HepG2 (cell line): Measurements from ENCODE around the gene PTPRQ. TPM values are rescaled to one million over a fixed set of nuclear protein-coding genes. Genes with fewer than 3 reads are reported as not detected.

ENCODE experiments used
- ATAC-seq: fragments of 200-7000 bp; cut with Tn5 transposase; 3 replicates; pipeline ENCODE4 v1.9.1; 2020; ENCODE audit warnings: mild to moderate bottlenecking, moderate library complexity
- BruUV-seq: library from RNA; stranded (reverse); fragments of 400-500 nt; replicated peaks from 2 replicates; lab custom pipeline; 2021; lab: Mats Ljungman, UMichigan
- CTCF ChIA-PET: fragments of 300-600 bp; formaldehyde crosslinking; extraction: SDS; loops from one replicate; lab custom pipeline; 2021; ENCODE audit warnings: low total read pairs, inconsistent platforms, low intra/inter-chr PET ratio; lab: Yijun Ruan, JAX
- POLR2A ChIA-PET: fragments of 350-600 bp; sonication (Branson Sonifier 250); formaldehyde crosslinking; loops from one replicate; lab custom pipeline; 2020; ENCODE audit warnings: antibody characterized with exemption, inconsistent platforms; lab: Yijun Ruan, JAX
- DNase-seq: peaks from one replicate; pipeline ENCODE4 v3.0.0-alpha.2; 2015; ENCODE audit warnings: low spot score
- FAIRE-seq: peaks from 3 replicates; lab custom pipeline; 2011; peaks lifted over from hg19 to GRCh38; lab: Jason Lieb, UNC
- H2AFZ ChIP-seq: one replicate; pipeline ENCODE4 v1.6.1; 2011; ENCODE audit warnings: low read length, inconsistent platforms
- H3K27ac ChIP-seq: fragments of 300-600 bp; 3 replicates; pipeline ENCODE4 v1.8.0; 2011; ENCODE audit warnings: mixed run types, mild to moderate bottlenecking, mixed read lengths, low read length, inconsistent platforms; ENCODE audit not compliant: insufficient read depth; ENCODE audit errors: extremely low read length
- H3K27me3 ChIP-seq, 2 experiments: fragments of 200-600 bp in 1 of 2; 2 replicates in 1 of 2; 3 replicates in 1 of 2; pipeline versions ENCODE4 v1.6.0 to v1.8.0; 2011; ENCODE audit warnings: low read length in 2 of 2, mild to moderate bottlenecking in 2 of 2, moderate library complexity in 2 of 2, inconsistent platforms in 1 of 2; ENCODE audit not compliant: insufficient read depth in 2 of 2, control insufficient read depth in 1 of 2
- H3K36me3 ChIP-seq, 2 experiments: fragments of 200-600 bp in 1 of 2; replicated peaks in 1 of 2; 2 replicates in 1 of 2; 3 replicates in 1 of 2; pipeline versions ENCODE4 v1.5.1 to v1.8.0; 2011; ENCODE audit warnings: low read length in 2 of 2, inconsistent platforms in 1 of 2; ENCODE audit not compliant: insufficient read depth in 2 of 2, control insufficient read depth in 1 of 2
- H3K4me1 ChIP-seq: 2 replicates; pipeline ENCODE4 v1.5.1; 2012; ENCODE audit warnings: low read length, inconsistent platforms; ENCODE audit not compliant: insufficient read depth
- H3K4me2 ChIP-seq: 2 replicates; pipeline ENCODE4 v1.6.0; 2011; ENCODE audit warnings: low read depth, low read length, inconsistent platforms
- H3K4me3 ChIP-seq, 3 experiments: fragments of 200-600 bp in 1 of 3; sonication (generic), shearing (Covaris generic) in 1 of 3; replicated peaks in 1 of 3; 2 replicates each; pipeline ENCODE4 v1.5.1; 2011 to 2016; ENCODE audit warnings: low read length in 3 of 3, inconsistent platforms in 2 of 3, low read depth in 2 of 3, mild to moderate bottlenecking in 2 of 3, control low read depth in 1 of 3, mixed read lengths in 1 of 3; ENCODE audit not compliant: insufficient read depth in 1 of 3
- H3K79me2 ChIP-seq: one replicate; pipeline ENCODE4 v1.6.1; 2011; ENCODE audit warnings: low read length, inconsistent platforms; ENCODE audit not compliant: insufficient read depth
- H3K9ac ChIP-seq: 2 replicates; pipeline ENCODE4 v1.6.0; 2011; ENCODE audit warnings: mild to moderate bottlenecking, low read depth, low read length, inconsistent platforms; ENCODE audit not compliant: insufficient read depth
- H3K9me3 ChIP-seq: 2 replicates; pipeline ENCODE4 v1.5.1; 2012; ENCODE audit warnings: mild to moderate bottlenecking, low read length
- H4K20me1 ChIP-seq: 2 replicates; pipeline ENCODE4 v1.6.0; 2011; ENCODE audit warnings: inconsistent platforms, mild to moderate bottlenecking, low read length, moderate library complexity; ENCODE audit not compliant: insufficient read depth
- CHD4 ChIP-seq: fragments of 200-600 bp; sonication (generic); IDR thresholded peaks from 2 replicates; pipeline ENCODE4 v1.7.0; 2017; ENCODE audit warnings: mild to moderate bottlenecking, low read length, borderline replicate concordance
- JARID2 ChIP-seq: sonication (generic); formaldehyde crosslinking; IDR thresholded peaks from 2 replicates; pipeline ENCODE4 v1.8.1; 2023; ENCODE audit warnings: missing genetic modification reagents, inconsistent platforms; ENCODE audit not compliant: insufficient replicate concordance
- MXI1 ChIP-seq: IDR thresholded peaks from 3 replicates; pipeline ENCODE4 v1.6.1; 2012; ENCODE audit warnings: low read depth, low read length, inconsistent platforms, borderline replicate concordance
- PRPF4 ChIP-seq: fragments of 200-400 bp; formaldehyde crosslinking; IDR thresholded peaks from 2 replicates; pipeline ENCODE4 v1.6.1; 2016; ENCODE audit warnings: low read length, low read depth; ENCODE audit not compliant: poor library complexity, severe bottlenecking
- REPIN1 ChIP-seq: sonication (generic); formaldehyde crosslinking; IDR thresholded peaks from 2 replicates; pipeline ENCODE4 v1.8.0; 2022; ENCODE audit warnings: missing genetic modification reagents, low read depth, mild to moderate bottlenecking, borderline replicate concordance
- SMAD9 ChIP-seq: sonication (generic); formaldehyde crosslinking; IDR thresholded peaks from 2 replicates; pipeline ENCODE4 v1.5.1; 2020; ENCODE audit warnings: mild to moderate bottlenecking, missing genetic modification reagents
- TBP ChIP-seq: sonication (generic); formaldehyde crosslinking; IDR thresholded peaks from 2 replicates; pipeline ENCODE4 v1.5.0; 2020; ENCODE audit warnings: missing genetic modification reagents
- TCF12 ChIP-seq, 2 experiments: fragments of 450-650 bp in 1 of 2; sonication (generic) in 1 of 2; formaldehyde crosslinking in 1 of 2; IDR thresholded peaks; 2 replicates each; pipeline versions ENCODE4 v1.6.1 to v1.8.0; 2017 to 2022; ENCODE audit warnings: antibody characterized with exemption in 1 of 2, mild to moderate bottlenecking in 1 of 2, missing genetic modification reagents in 1 of 2, moderate library complexity in 1 of 2
- ZNF101 ChIP-seq: sonication (generic); formaldehyde crosslinking; IDR thresholded peaks from 2 replicates; pipeline ENCODE4 v1.4.0; 2020; ENCODE audit warnings: mild to moderate bottlenecking, low read depth, missing genetic modification reagents, borderline replicate concordance
- ZNF256 ChIP-seq: sonication (generic); formaldehyde crosslinking; conservative IDR thresholded peaks from 2 replicates; pipeline ENCODE4 v1.4.0; 2020; ENCODE audit warnings: missing genetic modification reagents
- ZNF326 ChIP-seq: sonication (generic); formaldehyde crosslinking; IDR thresholded peaks from 2 replicates; pipeline ENCODE4 v1.4.0; 2020; ENCODE audit warnings: missing genetic modification reagents, borderline replicate concordance
- ZNF605 ChIP-seq: sonication (generic); formaldehyde crosslinking; IDR thresholded peaks from 2 replicates; pipeline ENCODE4 v1.8.0; 2022; ENCODE audit warnings: mild to moderate bottlenecking, missing genetic modification reagents
- ZNF615 ChIP-seq: sonication (generic); formaldehyde crosslinking; IDR thresholded peaks from 2 replicates; pipeline ENCODE4 v1.5.0; 2020; ENCODE audit warnings: mild to moderate bottlenecking, missing genetic modification reagents, borderline replicate concordance
- ZNF788 ChIP-seq: sonication (generic); formaldehyde crosslinking; IDR thresholded peaks from 2 replicates; pipeline ENCODE4 v1.5.0; 2020; ENCODE audit warnings: mild to moderate bottlenecking, missing genetic modification reagents, borderline replicate concordance
- WGBS: methylation state at CpG from one replicate; pipeline ENCODE4 v1.1.6; 2017; ENCODE audit warnings: low lambda C conversion rate; 5-methylcytosine and 5-hydroxymethylcytosine counted together
- in situ Hi-C: cut with HindIII; loops from 2 replicates; pipeline ENCODE4 v1.10.0; 2017; ENCODE audit warnings: low pct_unique_long_range_greater_than_20kb; ENCODE audit not compliant: extremely low pct_ligation_motif_present
- intact Hi-C: fragments of 100-400 bp; cut with micrococcal nuclease; formaldehyde crosslinking; loops from one replicate; pipeline ENCODE4 v1.10.0; 2022; ENCODE audit not compliant: unreplicated experiment
- polyA plus RNA-seq, 8 experiments: library from polyadenylated mRNA; depleted of rRNA in 3 of 8; stranded (reverse) in 7 of 8; unstranded in 1 of 8; fragments of >200 nt; fragmentation: Illumina TruSeq in 4 of 8; extraction: Trizol in 4 of 8; gene quantifications; 2 replicates each; pipeline versions ENCODE4 v1.2.1 to v1.2.3, GENCODE V29; 2011 to 2016; ENCODE audit warnings: low read depth in 4 of 8, missing spikeins in 1 of 8, mixed read lengths in 1 of 8; ENCODE audit not compliant: insufficient read depth in 1 of 8
- total RNA-seq, 5 experiments: library from RNA; depleted of rRNA; stranded (reverse); fragments of >200 nt; fragmentation: Illumina TruSeq; extraction: Trizol; gene quantifications; 2 replicates each; pipeline ENCODE4 v1.2.3, GENCODE V29; 2016; ENCODE audit warnings: low read depth in 1 of 5
- TF ChIP-seq, protein P1 (sequence below): sonication (generic); formaldehyde crosslinking; IDR thresholded peaks from 2 replicates; pipeline ENCODE4 v1.8.0; 2023; ENCODE audit warnings: mild to moderate bottlenecking, missing genetic modification reagents
- TF ChIP-seq, protein P2 (sequence below): fragments of 450-650 bp; IDR thresholded peaks from 2 replicates; pipeline ENCODE4 v1.6.1; 2017
- TF ChIP-seq, protein P3 (sequence below): sonication (generic); formaldehyde crosslinking; conservative IDR thresholded peaks from 2 replicates; pipeline ENCODE4 v1.8.0; 2022; ENCODE audit warnings: missing genetic modification reagents
- TF ChIP-seq, protein P4 (sequence below): sonication (generic); formaldehyde crosslinking; IDR thresholded peaks from 2 replicates; pipeline ENCODE4 v1.8.1; 2023; ENCODE audit warnings: mild to moderate bottlenecking, missing genetic modification reagents, borderline replicate concordance

PTPRQ gene
- total and polyA plus RNA-seq, 2 of the 13 experiments (the other 11 are each of a cell fraction or from before 2014, with no cell fraction given), result not detected

DNA sequence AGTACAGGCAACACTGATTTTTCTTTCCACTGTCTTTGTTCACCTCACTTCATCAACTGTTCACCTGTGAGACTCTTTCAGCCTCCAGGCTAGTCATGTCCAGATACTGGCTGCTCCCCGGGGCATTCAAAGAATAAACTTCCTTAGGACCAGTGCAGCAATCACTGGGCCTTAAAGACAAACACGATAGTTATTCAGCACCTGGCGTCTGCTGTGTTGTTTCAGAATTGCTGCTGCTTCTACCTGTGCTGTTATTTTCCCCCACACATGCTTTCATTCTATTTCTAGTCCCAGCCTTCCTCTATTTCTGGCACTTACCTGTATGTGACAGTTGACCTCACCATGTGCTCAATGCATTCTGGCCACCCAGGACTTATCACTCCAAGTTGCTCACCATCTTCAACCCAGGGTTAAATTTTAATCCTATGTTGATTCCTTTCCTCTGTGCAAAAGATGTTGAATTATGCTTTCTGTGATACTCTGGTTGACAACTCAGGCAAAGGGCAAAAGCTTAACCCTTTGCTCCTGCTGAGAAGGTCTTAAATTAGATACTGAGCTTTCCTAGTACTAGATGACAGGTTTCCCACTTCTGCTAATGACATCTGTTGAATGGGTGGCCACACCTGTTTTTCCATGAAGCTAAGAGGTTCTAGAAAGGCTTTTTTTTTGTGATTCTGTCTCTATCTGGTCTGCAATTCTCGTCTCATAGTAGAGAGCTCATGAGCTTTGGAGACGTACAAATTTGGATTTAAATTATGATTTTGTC is 41.4 kb downstream of the PTPRQ start:
- CTCF ChIA-PET, result no interaction called here

More for the DNA sequence above, 41.4 kb downstream of the PTPRQ start:
- Histone ChIP-seq H3K4me2 (no peak overlapping the region), H4K20me1 (no peaks in the 10 kb centered on the region), H3K36me3 (no peaks in the 10 kb centered on the region), H3K4me1 (no peaks in the 10 kb centered on the region), H2AFZ (no peak overlapping the region), H3K9ac (no peak overlapping the region), H3K9me3 (no peaks in the 10 kb centered on the region), H3K27me3 (no peaks in the 10 kb centered on the region), H3K4me3 (no peak overlapping the region), H3K27ac (no peak overlapping the region), H3K79me2 (no peaks in the 10 kb centered on the region)
- TF ChIP-seq, protein P1, sequence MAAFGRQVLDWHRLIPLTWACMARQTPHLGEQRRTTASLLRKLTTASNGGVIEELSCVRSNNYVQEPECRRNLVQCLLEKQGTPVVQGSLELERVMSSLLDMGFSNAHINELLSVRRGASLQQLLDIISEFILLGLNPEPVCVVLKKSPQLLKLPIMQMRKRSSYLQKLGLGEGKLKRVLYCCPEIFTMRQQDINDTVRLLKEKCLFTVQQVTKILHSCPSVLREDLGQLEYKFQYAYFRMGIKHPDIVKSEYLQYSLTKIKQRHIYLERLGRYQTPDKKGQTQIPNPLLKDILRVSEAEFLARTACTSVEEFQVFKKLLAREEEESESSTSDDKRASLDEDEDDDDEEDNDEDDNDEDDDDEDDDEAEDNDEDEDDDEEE, result no peak
- no peak for TF ChIP-seq ZNF326 (CRISPR knock-in tag)
- no peak for TF ChIP-seq JARID2 (CRISPR knock-in tag)
- TF ChIP-seq TCF12 (IDR thresholded peaks at IDR 0.05), result no peak
- no peak for TF ChIP-seq TCF12 (CRISPR knock-in tag; IDR thresholded peaks at IDR 0.05)
- no peak for TF ChIP-seq REPIN1 (CRISPR knock-in tag)
- no peak for TF ChIP-seq MXI1
- no peak for TF ChIP-seq ZNF615 (CRISPR knock-in tag)
- no peak for TF ChIP-seq PRPF4
- TF ChIP-seq SMAD9 (CRISPR knock-in tag), result no peak
- TF ChIP-seq, protein P2, sequence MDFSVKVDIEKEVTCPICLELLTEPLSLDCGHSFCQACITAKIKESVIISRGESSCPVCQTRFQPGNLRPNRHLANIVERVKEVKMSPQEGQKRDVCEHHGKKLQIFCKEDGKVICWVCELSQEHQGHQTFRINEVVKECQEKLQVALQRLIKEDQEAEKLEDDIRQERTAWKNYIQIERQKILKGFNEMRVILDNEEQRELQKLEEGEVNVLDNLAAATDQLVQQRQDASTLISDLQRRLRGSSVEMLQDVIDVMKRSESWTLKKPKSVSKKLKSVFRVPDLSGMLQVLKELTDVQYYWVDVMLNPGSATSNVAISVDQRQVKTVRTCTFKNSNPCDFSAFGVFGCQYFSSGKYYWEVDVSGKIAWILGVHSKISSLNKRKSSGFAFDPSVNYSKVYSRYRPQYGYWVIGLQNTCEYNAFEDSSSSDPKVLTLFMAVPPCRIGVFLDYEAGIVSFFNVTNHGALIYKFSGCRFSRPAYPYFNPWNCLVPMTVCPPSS, result no peak
- TF ChIP-seq TBP, result no peak
- TF ChIP-seq, protein P3, sequence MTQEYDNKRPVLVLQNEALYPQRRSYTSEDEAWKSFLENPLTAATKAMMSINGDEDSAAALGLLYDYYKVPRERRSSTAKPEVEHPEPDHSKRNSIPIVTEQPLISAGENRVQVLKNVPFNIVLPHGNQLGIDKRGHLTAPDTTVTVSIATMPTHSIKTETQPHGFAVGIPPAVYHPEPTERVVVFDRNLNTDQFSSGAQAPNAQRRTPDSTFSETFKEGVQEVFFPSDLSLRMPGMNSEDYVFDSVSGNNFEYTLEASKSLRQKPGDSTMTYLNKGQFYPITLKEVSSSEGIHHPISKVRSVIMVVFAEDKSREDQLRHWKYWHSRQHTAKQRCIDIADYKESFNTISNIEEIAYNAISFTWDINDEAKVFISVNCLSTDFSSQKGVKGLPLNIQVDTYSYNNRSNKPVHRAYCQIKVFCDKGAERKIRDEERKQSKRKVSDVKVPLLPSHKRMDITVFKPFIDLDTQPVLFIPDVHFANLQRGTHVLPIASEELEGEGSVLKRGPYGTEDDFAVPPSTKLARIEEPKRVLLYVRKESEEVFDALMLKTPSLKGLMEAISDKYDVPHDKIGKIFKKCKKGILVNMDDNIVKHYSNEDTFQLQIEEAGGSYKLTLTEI (CRISPR knock-in tag), result no peak
- TF ChIP-seq ZNF788, result no peak
- TF ChIP-seq ZNF256 (CRISPR knock-in tag), result no peak
- no peak for TF ChIP-seq CHD4
- no peak for TF ChIP-seq ZNF101 (CRISPR knock-in tag)
- no peak for TF ChIP-seq ZNF605
- TF ChIP-seq, protein P4, sequence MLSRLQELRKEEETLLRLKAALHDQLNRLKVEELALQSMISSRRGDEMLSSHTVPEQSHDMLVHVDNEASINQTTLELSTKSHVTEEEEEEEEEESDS (CRISPR knock-in tag), result no peak
- no TSS peak for BruUV-seq
- ATAC-seq (no peak), DNase-seq (no peak), FAIRE-seq (no peak)
- in situ Hi-C loops, result no loop called here
- intact Hi-C loops, result no loop called here
- POLR2A ChIA-PET, result no interaction called here
- 0% methylated on average over 5 of the region's 5 CpGs for WGBS
